Right atrium auricular region (tissue), 2 donors: ENCODE results near the gene LMAN1L. TPM values are rescaled to one million over a fixed set of nuclear protein-coding genes. Genes with fewer than 3 reads are reported as not detected.

ENCODE experiments used
- DNase-seq: peaks from one replicate; pipeline ENCODE4 v3.0.0-alpha.2; 2019; ENCODE audit warnings: low spot score
- H3K27ac ChIP-seq, 2 donors: fragments of 200-600 bp; sonication (generic); 1 replicate in 1 of 2; 2 replicates in 1 of 2; pipeline ENCODE4 v1.5.1; 2016 to 2019
- H3K27me3 ChIP-seq, 2 donors: fragments of 200-600 bp; sonication (generic); one replicate each; pipeline versions ENCODE4 v1.5.1 to v1.6.0; 2017 to 2019
- H3K36me3 ChIP-seq: fragments of 200-600 bp; sonication (generic); one replicate; pipeline ENCODE4 v1.5.1; 2016
- H3K4me1 ChIP-seq, 2 donors: fragments of 200-600 bp; sonication (generic); one replicate each; pipeline versions ENCODE4 v1.5.1 to v1.6.0; 2017 to 2019
- H3K4me3 ChIP-seq, 2 donors: fragments of 200-600 bp; sonication (generic); 1 replicate in 1 of 2; 2 replicates in 1 of 2; pipeline ENCODE4 v1.5.1; 2017 to 2019; ENCODE audit warnings: mild to moderate bottlenecking in 1 of 2, moderate library complexity in 1 of 2
- H3K9me3 ChIP-seq, 2 donors: fragments of 200-600 bp; sonication (generic); one replicate each; pipeline ENCODE4 v1.5.1; 2019
- total RNA-seq, 2 donors: library from RNA; depleted of rRNA; stranded (reverse); fragments of >200 nt; gene quantifications; one replicate each; pipeline ENCODE4 v1.1.0, GENCODE V29; 2016
- TF ChIP-seq, protein P1 (sequence below), 2 donors: fragments of 200-600 bp; sonication (generic); IDR thresholded peaks; one replicate each; pipeline ENCODE4 v1.5.1; 2019; ENCODE audit warnings: antibody characterized with exemption in 2 of 2

LMAN1L gene
- total RNA-seq, 2 donors from 2014 or later, result 13.8 to 88.7 TPM

DNA sequence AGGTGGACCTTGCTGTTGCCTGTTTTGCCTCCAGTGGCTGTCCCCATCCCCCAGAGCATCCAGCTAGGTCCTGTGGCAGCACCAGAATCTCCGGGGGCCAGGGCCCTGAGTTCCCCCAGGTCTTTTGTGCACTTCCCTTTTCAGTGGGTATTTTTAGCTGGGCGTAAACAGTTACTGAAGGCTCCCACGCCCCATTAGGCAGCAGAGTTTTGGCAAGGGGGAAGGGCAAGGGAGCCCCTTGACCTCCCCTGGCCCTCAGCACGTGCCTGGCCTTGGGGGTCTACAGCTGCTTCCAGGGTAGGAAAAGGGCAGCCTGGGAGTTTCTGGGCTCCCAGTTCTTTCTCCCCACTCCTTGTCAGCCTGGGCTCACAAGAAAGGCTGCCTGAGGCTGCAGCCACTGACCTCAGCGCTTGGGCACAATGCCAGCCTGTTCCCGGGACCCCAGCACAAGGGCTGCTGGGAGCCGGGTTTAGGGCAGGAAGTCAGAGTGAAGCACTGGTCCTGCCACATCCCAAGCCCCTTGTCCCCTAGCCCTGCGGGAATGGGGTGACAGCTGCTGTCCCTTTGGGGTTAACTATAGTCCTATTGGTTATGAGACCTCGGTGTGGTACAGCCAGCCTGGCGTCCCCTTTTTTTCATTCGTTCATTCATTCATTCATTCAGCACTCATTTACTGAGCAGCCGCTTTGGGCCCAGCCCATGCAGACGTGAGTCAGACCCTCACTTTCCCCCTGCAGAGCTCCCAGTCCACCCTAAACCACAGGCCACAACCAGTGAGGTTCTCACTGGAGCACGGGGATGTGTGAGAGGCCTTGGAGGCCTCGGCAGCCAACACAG lies 22.3 kb upstream of the LMAN1L start:
- Histone ChIP-seq H3K27ac (peak overlapping the region; percentile 91 to 92), H3K36me3 (no peaks in the 10 kb centered on the region), H3K4me3 (peak overlapping the region in 1 of 2 donors; percentile 2), H3K27me3 (no peaks in the 10 kb centered on the region), H3K9me3 (no peaks in the 10 kb centered on the region), H3K4me1 (peaks cover 0 to 96% of the 10 kb centered on the region in 2 donors)
- TF ChIP-seq, protein P1, sequence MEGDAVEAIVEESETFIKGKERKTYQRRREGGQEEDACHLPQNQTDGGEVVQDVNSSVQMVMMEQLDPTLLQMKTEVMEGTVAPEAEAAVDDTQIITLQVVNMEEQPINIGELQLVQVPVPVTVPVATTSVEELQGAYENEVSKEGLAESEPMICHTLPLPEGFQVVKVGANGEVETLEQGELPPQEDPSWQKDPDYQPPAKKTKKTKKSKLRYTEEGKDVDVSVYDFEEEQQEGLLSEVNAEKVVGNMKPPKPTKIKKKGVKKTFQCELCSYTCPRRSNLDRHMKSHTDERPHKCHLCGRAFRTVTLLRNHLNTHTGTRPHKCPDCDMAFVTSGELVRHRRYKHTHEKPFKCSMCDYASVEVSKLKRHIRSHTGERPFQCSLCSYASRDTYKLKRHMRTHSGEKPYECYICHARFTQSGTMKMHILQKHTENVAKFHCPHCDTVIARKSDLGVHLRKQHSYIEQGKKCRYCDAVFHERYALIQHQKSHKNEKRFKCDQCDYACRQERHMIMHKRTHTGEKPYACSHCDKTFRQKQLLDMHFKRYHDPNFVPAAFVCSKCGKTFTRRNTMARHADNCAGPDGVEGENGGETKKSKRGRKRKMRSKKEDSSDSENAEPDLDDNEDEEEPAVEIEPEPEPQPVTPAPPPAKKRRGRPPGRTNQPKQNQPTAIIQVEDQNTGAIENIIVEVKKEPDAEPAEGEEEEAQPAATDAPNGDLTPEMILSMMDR (IDR thresholded peaks at IDR 0.05), result no peak
- peak; percentile 75 for DNase-seq

DNA sequence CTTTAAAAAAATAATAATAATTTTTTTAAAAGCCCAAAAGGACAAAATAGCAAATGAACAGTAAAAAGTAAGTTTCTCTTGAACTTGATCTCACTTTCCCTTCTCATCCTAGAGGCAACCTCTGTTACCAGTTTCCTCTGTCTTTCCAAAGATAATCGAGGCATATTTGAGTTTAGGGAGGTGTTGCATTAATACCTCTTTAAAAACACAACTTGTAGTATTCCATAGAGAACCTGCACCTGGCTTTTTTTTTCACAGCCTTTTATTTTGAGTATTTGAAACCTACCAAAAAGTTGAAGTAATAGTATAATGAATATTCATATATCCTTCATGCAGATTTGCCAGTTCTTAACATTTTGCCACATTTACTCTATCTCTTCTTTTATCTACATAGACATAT lies 21.6 kb upstream of the LMAN1L start:
- Histone ChIP-seq H3K27ac (peak overlapping the region; percentile 91 to 92), H3K9me3 (no peaks in the 10 kb centered on the region), H3K4me3 (no peak overlapping the region), H3K36me3 (no peaks in the 10 kb centered on the region), H3K27me3 (no peaks in the 10 kb centered on the region), H3K4me1 (peaks cover 0 to 89% of the 10 kb centered on the region in 2 donors)
- TF ChIP-seq, protein P1 (IDR thresholded peaks at IDR 0.05), result no peak
- no peak for DNase-seq

DNA sequence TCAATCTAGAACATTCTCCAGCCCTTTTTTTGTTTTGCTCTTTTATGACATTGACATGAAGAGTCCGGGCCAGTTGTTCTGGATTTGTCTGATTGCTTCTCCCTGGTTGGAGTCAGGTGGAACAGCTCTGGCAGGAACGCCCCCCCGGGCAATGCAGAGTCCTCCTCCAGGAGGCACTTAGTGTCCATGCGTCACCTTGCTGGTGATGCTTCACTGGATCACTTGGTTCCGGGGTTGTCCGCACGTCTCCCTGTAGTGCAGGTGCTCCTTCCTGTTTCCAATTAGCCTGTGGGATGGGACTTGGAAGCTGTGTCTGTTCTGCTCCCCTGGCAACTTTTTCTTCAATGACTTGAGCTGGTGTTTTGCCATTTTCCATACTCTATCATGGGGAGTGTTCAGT lies 21.0 kb upstream of the LMAN1L start:
- Histone ChIP-seq H3K4me1 (peaks cover 0 to 82% of the 10 kb centered on the region in 2 donors), H3K27ac (peak overlapping the region; percentile 91 to 92)

DNA sequence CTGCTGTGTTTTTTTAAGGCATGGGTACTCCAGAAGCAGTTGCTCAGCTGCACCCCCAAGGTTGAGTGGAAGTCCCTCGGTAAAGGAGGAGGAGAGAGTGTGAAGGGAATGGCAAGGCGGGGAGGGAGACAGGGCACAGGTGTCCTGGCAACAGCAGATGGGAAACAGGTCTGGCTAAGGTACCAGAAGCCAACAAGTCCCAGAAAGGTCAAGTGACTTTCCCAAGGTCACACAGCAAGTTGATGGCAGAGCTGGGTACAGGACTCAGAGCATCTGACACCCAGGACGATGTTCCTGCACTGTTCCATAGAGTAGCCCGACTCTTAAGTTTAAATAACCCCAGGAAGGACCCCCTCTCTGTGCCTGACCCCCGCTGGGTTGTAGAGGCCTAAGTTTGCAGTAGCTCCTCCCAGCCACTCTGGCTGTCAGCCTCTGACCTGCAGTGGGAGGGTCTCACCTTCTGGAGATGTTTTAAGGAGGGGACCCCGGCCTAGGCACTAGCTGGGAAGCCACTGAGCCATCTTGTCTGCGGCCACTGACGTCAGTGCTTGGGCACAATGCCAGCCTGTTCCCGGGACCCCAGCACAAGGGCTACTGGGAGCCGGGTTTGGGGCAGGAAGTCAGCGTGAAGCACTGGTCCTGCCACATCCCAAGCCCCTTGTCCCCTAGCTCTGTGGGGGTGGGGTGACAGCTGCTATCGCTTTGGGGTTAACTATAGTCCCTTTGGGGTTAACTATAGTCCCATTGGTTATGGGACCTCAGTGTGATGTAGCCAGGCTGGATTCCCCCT lies 20.2 kb upstream of the LMAN1L start:
- Histone ChIP-seq H3K4me1 (peaks cover 0 to 74% of the 10 kb centered on the region in 2 donors), H3K27ac (peak overlapping the region; percentile 91 to 92)
- no peak for DNase-seq

More for the DNA sequence above, 21.0 kb upstream of the LMAN1L start:
- Histone ChIP-seq H3K9me3 (no peaks in the 10 kb centered on the region), H3K27me3 (no peaks in the 10 kb centered on the region), H3K4me3 (no peak overlapping the region), H3K36me3 (no peaks in the 10 kb centered on the region)
- no peak for DNase-seq
- TF ChIP-seq, protein P1 (IDR thresholded peaks at IDR 0.05), result no peak

DNA sequence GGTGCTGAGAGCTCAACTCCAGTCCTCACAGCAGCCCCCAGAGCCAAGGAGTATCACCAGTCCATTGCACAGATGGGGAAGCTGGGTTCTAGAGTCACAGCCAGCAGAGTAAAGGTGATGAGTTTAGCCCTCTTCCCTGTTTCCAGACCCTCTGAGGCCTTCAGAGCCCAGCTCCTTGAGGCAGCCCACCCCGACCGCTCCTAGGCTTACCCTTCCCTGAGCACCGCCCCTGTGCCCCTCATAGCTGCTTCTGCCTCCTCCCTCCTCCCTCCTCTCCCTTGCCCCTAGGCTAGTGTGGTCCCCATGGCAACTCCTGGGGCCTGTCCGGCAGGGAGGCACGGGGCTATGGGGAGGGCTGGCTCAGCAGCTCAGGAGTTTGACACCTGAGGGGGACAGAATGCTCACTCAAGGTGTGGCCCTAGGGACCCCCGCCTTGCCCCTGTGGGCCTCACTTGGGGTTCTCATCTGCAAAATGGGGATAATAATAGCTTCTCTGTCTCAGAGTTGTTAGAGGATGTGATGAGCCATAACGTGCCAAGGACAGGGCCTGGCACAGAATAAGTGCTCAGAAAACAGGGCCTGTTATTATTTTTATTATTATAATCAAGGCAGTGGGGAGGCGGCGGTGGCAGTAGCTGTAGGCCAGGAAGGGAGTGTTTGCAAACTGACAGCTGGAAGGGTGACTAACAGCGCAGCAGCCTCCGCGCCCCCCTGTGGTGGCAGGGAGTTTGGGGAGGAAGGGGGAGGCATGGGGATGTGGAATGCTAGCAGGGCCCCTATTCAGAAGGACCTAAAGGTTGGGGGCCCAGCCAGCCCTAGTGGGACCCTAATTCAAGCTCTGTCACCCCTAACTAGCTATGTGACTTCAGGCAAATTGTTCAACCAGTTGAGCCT lies 19.3 kb upstream of the LMAN1L start:
- Histone ChIP-seq H3K4me3 (no peak overlapping the region), H3K36me3 (no peaks in the 10 kb centered on the region), H3K27me3 (no peaks in the 10 kb centered on the region), H3K27ac (peak overlapping the region; percentile 91 to 92), H3K4me1 (peaks cover 0 to 74% of the 10 kb centered on the region in 2 donors), H3K9me3 (no peaks in the 10 kb centered on the region)
- TF ChIP-seq, protein P1 (IDR thresholded peaks at IDR 0.05), result peak in 1 of 2 donors; percentile 27
- DNase-seq, result no peak

More for the DNA sequence above, 20.2 kb upstream of the LMAN1L start:
- H3K27me3 ChIP-seq, result no peaks in the 10 kb centered on the region
- H3K4me3 ChIP-seq, result no peak overlapping the region
- H3K9me3 ChIP-seq, result no peaks in the 10 kb centered on the region
- H3K36me3 ChIP-seq, result no peaks in the 10 kb centered on the region
- TF ChIP-seq, protein P1 (IDR thresholded peaks at IDR 0.05), result no peak
